ENCODE data around the gene ZNF784. TPM values are rescaled to one million over a fixed set of nuclear protein-coding genes. Genes with fewer than 3 reads are reported as not detected.

Gene ZNF784
- total and polyA plus RNA-seq, 2 experiments from 2014 or later = 5.5 to 7.2 TPM

GRCh38 chr19:55606471-55606787 lies 17.9 kb downstream of the ZNF784 start:
- DNase-seq (ENCODE audit: low spot score) = no peak
- 32% methylated on average over 12 of the region's 12 CpGs for WGBS (ENCODE audit: low lambda C conversion rate, missing lambda C conversion rate)
- no peaks in the 10 kb centered on the region for H3K36me3 ChIP-seq (replicated peaks; ENCODE audit: insufficient read depth, low read depth)
- no peak for TF ChIP-seq EZH2phosphoT487 (IDR thresholded peaks at IDR 0.05; ENCODE audit: low read depth, severe bottlenecking, unreplicated experiment)
- no peak for TF ChIP-seq EZH2 (IDR thresholded peaks at IDR 0.05; ENCODE audit: borderline replicate concordance)
- TF ChIP-seq CTCF (IDR thresholded peaks at IDR 0.05; ENCODE audit: poor library complexity) = no peak
- no peaks in the 10 kb centered on the region for H3K9me3 ChIP-seq (ENCODE audit: low read depth)
- H3K4me1 ChIP-seq (ENCODE audit: insufficient read depth) = peaks cover 13% of the 10 kb centered on the region
- peak overlapping the region; percentile 86 for H3K4me2 ChIP-seq
- H3K27me3 ChIP-seq = no peaks in the 10 kb centered on the region
- no peak overlapping the region for H2AFZ ChIP-seq
- H4K20me1 ChIP-seq (ENCODE audit: insufficient read depth, poor library complexity, severe bottlenecking) = peaks cover 6% of the 10 kb centered on the region
- no peaks in the 10 kb centered on the region for H3K9me2 ChIP-seq (replicated peaks; ENCODE audit: insufficient read depth)
- H3K4me3 ChIP-seq = no peak overlapping the region
- peaks cover 53% of the 10 kb centered on the region for H3K79me2 ChIP-seq
- H3K27ac ChIP-seq = peak overlapping the region; percentile 78

DNA sequence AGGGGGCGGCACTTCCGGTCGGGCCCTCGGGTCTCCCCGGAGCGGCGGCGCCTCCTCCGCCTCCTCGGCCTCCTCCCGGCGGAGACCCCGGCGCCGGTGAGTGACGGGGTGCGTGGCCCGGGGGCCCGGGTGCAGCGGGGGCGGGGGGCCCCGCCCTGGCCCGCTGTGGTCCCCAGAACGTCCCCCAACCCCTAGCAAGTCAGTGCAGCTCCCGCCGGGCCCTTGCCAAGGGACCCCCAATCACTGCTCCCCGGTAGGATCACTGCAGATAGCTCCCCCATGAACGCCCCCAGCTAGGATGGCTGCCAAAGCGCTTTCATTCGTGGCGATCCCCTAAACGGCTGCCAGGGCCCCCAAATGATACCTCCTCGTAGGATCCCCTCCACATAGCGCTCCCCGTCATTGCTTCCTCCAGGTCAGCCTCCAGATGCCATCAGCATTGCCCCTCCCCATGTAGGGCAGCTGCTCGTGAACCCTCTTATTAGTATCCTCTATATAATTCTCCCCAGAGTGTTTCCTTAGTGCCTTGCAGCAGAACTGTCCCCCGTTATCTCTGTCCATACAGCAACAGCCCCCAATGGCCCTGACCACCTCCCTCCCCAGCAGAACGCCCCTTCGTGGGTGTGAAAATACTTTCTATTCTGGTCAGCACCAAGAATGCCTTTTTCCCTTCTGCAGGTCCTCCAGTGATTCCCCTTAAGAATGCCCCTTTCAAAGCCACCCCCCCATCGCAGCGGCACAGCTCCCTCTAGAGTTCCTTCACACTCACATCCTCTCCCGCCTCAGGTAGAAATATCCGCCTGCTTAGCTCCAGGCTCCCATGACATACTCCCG lies 18.5 kb downstream of the ZNF784 start, which contains the start of gene ZNF865:
TSS of gene ZNF865 (plus strand) at position 11 of the 834 bp plus-strand sequence. CDS start 7,972 bp downstream, outside the sequence.
- Histone ChIP-seq H2AFZ (peak within 1 kb of the TSS; percentile 80), H3K27me3 (no peaks in the 10 kb centered on the region), H3K4me3 (peak within 1 kb of the TSS; percentile 96), H3K9me3 (ENCODE audit: low read depth) (no peaks in the 10 kb centered on the region), H3K4me1 (ENCODE audit: insufficient read depth) (peaks cover 17% of the 10 kb centered on the region), H4K20me1 (ENCODE audit: insufficient read depth, poor library complexity, severe bottlenecking) (peaks cover 6% of the 10 kb centered on the region), H3K27ac (peak within 1 kb of the TSS; percentile 95), H3K79me2 (peaks cover 51% of the 10 kb centered on the region), H3K36me3 (replicated peaks; ENCODE audit: insufficient read depth, low read depth) (no peaks in the 10 kb centered on the region), H3K4me2 (peak within 1 kb of the TSS; percentile 86), H3K9me2 (replicated peaks; ENCODE audit: insufficient read depth) (no peaks in the 10 kb centered on the region)
- peak; percentile 94 for DNase-seq (ENCODE audit: low spot score)
- WGBS (ENCODE audit: low lambda C conversion rate, missing lambda C conversion rate) = 2% methylated on average over 16 of the region's 44 CpGs
- TF ChIP-seq CTCF (IDR thresholded peaks at IDR 0.05; ENCODE audit: poor library complexity) (peak; percentile 84), EZH2 (IDR thresholded peaks at IDR 0.05; ENCODE audit: borderline replicate concordance) (no peak), EZH2phosphoT487 (IDR thresholded peaks at IDR 0.05; ENCODE audit: low read depth, severe bottlenecking, unreplicated experiment) (no peak)

GRCh38 chr19:55605207-55605636 lies 19.1 kb downstream of the ZNF784 start:
- Histone ChIP-seq H3K79me2 (peaks cover 46% of the 10 kb centered on the region), H3K4me1 (ENCODE audit: insufficient read depth) (peaks cover 19% of the 10 kb centered on the region), H3K9me2 (replicated peaks; ENCODE audit: insufficient read depth) (no peaks in the 10 kb centered on the region), H3K9me3 (ENCODE audit: low read depth) (no peaks in the 10 kb centered on the region), H3K4me3 (no peak overlapping the region), H2AFZ (no peak overlapping the region), H3K27me3 (no peaks in the 10 kb centered on the region), H3K4me2 (peak overlapping the region; percentile 86), H4K20me1 (ENCODE audit: insufficient read depth, poor library complexity, severe bottlenecking) (peaks cover 6% of the 10 kb centered on the region), H3K36me3 (replicated peaks; ENCODE audit: insufficient read depth, low read depth) (no peaks in the 10 kb centered on the region), H3K27ac (peak overlapping the region; percentile 95)
- TF ChIP-seq CTCF (IDR thresholded peaks at IDR 0.05; ENCODE audit: poor library complexity) = no peak
- no peak for TF ChIP-seq EZH2 (IDR thresholded peaks at IDR 0.05; ENCODE audit: borderline replicate concordance)
- peak; percentile 99 for DNase-seq (ENCODE audit: low spot score)
- WGBS (ENCODE audit: low lambda C conversion rate, missing lambda C conversion rate) = 0% methylated on average over 16 of the region's 43 CpGs
